ENCODE results near the gene NQO2.
A peak's percentile ranks its signal among the peaks of the same experiment; 100 is the strongest.

NQO2 gene

GRCh38 chr6:2957696-2958330 is 41.9 kb upstream of the NQO2 start:
- H3K27ac ChIP-seq = peak overlapping the region in 1 of 2 donors; percentile 82
- H3K4me3 ChIP-seq = no peak overlapping the region
- TF ChIP-seq CTCF (IDR thresholded peaks at IDR 0.05) = no peak
- no peak for DNase-seq (ENCODE audit: low spot score)

GRCh38 chr6:2958331-2958711 is 41.4 kb upstream of the NQO2 start:
- peak overlapping the region in 1 of 2 donors; percentile 82 for H3K27ac ChIP-seq
- no peak overlapping the region for H3K4me3 ChIP-seq
- TF ChIP-seq CTCF (IDR thresholded peaks at IDR 0.05) = no peak
- no peak for DNase-seq (ENCODE audit: low spot score)

GRCh38 chr6:2958776-2959175 is 40.9 kb upstream of the NQO2 start:
- no peak for DNase-seq (ENCODE audit: low spot score)
- Histone ChIP-seq H3K4me3 (no peak overlapping the region), H3K27ac (peak overlapping the region in 1 of 2 donors; percentile 82)
- no peak for TF ChIP-seq CTCF (IDR thresholded peaks at IDR 0.05)

GRCh38 chr6:2959909-2960719 is 39.6 kb upstream of the NQO2 start:
- DNase-seq (ENCODE audit: low spot score) = no peak
- Histone ChIP-seq H3K27ac (peak overlapping the region; percentile 15 to 82), H3K4me3 (no peak overlapping the region)
- TF ChIP-seq CTCF (IDR thresholded peaks at IDR 0.05) = no peak

- TF ChIP-seq CTCF (IDR thresholded peaks at IDR 0.05) = no peak
Observed at GRCh38 chr6:2960935-2961334, 38.8 kb upstream of the NQO2 start.

GRCh38 chr6:2961506-2961905 is 38.2 kb upstream of the NQO2 start:
- no peak for TF ChIP-seq CTCF (IDR thresholded peaks at IDR 0.05)
- no peak for DNase-seq (ENCODE audit: low spot score)
- no peak overlapping the region for H3K4me3 ChIP-seq
- peak overlapping the region; percentile 38 to 58 for H3K27ac ChIP-seq

More at GRCh38 chr6:2960935-2961334, 38.8 kb upstream of the NQO2 start:
- Histone ChIP-seq H3K27ac (peak overlapping the region; percentile 38 to 82), H3K4me3 (no peak overlapping the region)
- no peak for DNase-seq (ENCODE audit: low spot score)

- no peak for TF ChIP-seq CTCF (IDR thresholded peaks at IDR 0.05)
- no peak overlapping the region for H3K4me3 ChIP-seq
- no peak for DNase-seq (ENCODE audit: low spot score)
- H3K27ac ChIP-seq = peak overlapping the region; percentile 38 to 58
Observed at GRCh38 chr6:2962004-2962403, 37.7 kb upstream of the NQO2 start.

All from coronary artery (tissue), 2 donors.